HG02870 (cell line): Measurements from ENCODE around the gene TSHZ1.

Experiments used
- ATAC-seq: cut with Tn5 transposase; IDR thresholded peaks from one replicate; pipeline ENCODE4 v1.9.1; 2021; ENCODE audit warnings: mild to moderate bottlenecking, moderate library complexity; ENCODE audit not compliant: unreplicated experiment

The TSHZ1 gene

DNA sequence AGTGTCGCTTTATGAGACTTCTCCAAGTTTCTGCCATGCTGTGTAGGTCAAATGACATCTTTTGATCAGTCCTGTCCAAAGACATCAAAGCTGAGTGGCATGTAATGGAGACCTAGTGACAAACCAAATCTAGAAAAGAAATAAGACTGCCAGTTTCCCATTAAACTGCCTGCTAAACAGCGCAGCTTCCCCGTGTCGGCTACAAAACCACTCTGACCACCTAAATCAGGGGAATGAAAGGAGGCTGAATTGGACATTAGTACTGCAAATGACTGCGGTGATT, 57.7 kb downstream of the TSHZ1 start:
- no peak for ATAC-seq

DNA sequence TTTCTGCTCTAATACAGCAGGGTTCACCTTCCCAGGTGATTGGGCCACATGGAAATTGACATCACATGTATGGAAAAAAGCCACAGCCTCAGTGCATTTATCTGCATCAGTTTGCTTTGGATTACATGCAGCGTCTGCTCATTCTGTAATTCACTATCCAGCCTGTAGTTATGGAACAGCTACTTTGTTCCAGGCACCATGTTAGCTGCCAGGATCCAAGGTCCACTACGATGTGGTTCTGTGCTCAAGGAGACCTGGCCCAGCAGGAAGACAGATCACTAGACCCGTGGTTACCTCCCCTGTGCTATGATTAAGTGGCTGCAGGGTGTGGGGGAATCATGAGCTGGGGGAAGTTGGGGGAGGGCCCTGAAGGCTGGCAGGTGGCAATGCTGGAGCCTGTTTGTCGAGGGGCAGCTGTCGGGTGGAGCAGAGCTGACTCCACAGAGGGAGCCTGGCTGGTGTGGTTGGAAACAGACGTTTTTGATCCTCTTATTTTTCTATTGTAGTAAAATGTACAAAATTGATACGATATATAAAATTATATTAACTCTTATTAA, 58.6 kb downstream of the TSHZ1 start:
- no peak for ATAC-seq

DNA sequence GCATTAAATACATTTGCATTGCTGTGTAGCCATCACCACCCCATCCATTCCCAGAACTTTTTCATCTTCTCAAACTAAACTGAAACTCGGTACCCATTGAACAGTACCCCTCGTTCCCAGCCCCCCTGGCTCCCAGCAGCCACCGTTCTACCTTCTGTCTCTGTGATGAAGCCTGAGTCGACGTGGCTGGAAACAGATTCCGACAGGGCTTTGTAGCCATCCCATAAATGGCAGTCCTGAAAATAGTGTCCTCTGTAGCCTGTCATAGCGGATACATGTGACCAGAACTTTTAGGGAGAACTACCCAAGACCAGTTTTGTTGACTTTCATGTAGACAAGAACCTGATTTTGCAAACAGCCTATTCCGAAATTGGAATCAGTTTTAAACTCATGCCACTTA, 59.1 kb downstream of the TSHZ1 start:
- no peak for ATAC-seq

DNA sequence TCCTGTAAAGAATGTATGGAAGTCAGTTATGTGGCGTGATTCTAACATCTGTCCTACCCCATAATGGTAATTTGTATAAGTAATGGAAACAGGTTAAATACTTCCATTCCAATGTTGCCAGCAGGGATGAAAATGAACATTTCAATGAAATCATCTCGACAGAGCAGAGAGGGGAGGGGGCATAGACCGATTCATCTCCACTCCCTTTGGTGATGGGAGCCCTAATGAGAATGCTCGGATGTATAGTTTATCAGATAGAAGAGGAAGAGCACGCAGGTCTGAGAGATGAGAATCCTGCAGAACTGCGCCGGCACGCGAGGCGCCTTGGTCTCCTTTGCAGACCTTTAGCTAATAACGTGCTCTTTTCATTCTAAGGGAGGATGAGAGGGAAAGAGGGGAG, 61.4 kb downstream of the TSHZ1 start:
- no peak for ATAC-seq

DNA sequence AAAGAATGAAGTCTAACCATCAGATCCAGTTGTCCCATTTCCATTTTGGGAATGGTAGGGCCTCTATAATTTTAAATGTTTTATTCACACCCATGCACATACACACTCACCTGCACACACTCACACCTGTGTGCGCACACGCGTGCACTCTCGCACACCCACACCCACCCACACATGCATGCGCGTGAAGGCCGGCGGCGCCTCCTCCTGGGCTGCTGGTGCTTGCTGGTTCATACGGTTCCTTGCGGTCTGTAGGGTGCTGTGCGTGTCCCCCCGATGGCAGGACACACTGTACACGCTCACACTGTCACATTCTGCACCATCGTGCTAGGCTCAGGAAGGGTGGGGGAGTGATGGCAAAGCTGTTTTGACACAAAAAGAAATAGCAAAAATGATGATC, 63.2 kb downstream of the TSHZ1 start:
- ATAC-seq: no peak

DNA sequence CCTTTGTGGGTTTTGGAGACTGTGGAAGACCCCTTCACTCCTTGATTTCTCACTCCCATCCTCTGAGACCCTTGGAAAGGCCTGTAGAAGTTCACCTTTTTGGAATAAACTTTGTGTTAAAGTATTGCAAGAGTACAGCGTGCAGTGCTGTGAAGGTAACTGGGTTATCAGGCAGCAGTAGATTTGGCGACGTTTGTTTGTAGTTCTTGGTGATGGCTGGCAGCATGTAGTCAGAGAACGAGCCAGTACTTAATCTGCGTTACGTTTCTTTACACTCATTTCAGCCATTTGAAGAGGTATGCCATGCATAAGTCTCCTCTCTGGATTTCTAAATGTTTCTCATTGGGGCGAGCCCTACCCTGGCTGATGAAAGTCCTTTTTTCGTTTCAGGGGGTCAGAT, 64.6 kb downstream of the TSHZ1 start:
- no peak for ATAC-seq

- ATAC-seq: no peak
Measured at GRCh38 chr18:75276818-75277609, 66.4 kb downstream of the TSHZ1 start.

- ATAC-seq: no peak
Measured at GRCh38 chr18:75277610-75277928, 67.0 kb downstream of the TSHZ1 start.

- no peak for ATAC-seq
Measured at GRCh38 chr18:75279381-75279780, 68.8 kb downstream of the TSHZ1 start.

DNA sequence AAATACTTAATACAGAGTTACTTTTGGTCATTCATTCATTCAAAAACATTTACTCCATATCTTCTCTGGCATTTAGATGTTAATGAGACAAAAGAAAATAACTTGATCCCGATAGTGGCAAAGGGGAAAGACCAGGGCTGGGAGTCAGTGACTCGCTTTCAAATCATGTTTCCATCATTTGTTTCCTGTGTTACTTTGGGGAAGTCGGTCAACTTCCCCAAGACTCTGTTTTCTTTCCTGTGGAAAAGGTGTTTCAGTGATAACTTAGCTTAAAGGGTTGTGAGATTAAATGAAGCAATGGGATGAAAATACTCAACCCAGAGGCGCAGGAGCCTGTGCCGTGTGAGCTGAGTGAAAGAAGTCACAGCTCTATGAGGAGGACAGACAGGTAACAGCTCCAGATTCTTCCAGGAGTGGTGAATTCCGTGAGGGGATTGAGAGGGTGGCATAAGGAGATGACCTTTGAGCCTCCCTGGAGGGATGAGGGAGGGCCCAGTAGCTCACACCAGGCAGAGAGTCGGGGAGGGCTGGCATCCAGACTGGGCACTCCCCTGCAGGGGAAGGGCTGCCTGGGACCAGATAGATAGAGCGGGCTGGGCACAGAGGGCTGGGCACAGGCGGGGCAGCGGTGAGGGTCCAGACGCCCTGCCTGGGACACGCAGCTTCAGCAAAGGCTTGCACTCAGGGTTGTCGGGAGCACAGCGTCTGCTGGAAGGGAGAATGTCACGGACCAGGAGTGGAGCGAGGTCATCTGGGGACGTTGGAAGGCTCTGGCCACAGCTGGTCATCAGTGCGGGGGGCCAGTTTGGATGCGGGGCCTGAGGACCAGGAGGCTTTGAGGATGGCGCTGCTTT, 70.1 kb downstream of the TSHZ1 start:
- no peak for ATAC-seq

DNA sequence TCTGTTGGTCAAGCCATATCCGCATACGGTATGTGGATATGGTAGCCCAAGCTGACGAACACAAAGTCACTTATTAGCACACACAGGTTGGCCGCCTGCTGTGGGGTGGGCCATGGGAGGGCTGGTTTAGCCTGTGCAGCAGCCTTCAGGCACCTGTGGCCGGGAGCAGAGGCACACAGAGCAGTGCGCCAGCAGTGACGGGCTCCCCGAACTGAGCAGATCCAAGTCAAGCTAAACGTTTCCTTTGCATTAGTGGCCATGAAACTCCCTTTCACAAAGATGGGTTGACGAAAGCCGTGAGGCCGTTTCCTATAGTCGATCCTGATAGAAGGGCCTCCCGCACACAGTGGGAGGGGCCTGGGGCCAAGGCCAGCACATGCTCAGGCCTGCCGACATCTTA, 72.1 kb downstream of the TSHZ1 start:
- no peak for ATAC-seq

DNA sequence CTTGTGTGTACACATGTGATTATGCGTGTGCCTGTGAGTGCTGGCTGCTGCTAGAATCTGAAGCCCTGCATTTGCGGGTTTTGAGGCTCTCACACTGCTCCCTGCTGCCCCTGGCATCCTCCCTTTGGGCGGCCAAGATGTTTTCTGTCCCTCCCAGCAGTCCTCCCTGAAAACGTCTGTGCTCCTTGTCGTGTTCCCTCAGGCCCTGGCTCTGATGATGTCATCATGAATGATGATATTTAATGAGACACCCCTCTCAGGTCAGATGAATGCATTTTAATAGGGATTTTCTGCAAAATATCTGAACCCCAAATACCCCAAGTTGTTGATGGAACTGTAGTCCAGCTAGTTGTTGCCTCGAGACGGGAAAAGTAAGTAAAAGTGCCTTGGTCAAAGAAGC, 73.1 kb downstream of the TSHZ1 start:
- ATAC-seq: no peak

- ATAC-seq: no peak
Measured at GRCh38 chr18:75284566-75284965, 74.0 kb downstream of the TSHZ1 start.

DNA sequence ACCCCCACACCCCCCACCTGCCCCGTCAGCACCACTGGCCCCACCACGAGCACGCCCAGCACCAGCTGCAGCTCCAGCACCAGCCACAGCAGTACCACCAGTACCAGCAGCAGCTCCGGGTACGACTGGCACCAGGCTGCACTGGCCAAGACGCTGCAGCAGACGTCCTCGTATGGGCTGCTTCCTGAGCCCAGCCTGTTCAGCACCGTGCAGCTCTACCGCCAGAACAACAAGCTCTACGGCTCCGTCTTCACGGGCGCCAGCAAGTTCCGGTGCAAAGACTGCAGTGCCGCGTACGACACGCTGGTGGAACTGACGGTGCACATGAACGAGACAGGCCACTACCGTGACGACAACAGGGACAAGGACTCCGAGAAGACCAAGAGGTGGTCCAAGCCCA, 75.3 kb downstream of the TSHZ1 start:
- no peak for ATAC-seq

DNA sequence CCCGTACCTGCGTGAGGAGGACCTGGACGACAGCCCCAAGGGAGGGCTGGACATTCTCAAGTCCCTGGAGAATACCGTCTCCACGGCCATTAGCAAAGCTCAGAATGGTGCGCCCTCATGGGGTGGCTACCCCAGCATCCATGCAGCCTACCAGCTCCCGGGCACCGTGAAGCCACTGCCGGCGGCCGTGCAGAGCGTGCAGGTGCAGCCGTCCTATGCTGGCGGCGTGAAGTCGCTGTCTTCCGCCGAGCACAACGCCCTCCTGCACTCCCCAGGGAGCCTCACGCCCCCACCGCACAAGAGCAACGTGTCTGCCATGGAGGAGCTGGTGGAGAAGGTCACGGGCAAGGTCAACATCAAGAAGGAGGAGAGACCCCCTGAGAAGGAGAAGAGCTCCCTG, 76.4 kb downstream of the TSHZ1 start:
- ATAC-seq: no peak

GRCh38 chr18:75287700-75288099, 77.1 kb downstream of the TSHZ1 start:
- no peak for ATAC-seq

- ATAC-seq: no peak
Measured at GRCh38 chr18:75289761-75290160, 79.2 kb downstream of the TSHZ1 start.

- ATAC-seq: no peak
Measured at GRCh38 chr18:75290737-75291358, 80.3 kb downstream of the TSHZ1 start.

- no peak for ATAC-seq
Measured at GRCh38 chr18:75291460-75291859, 80.9 kb downstream of the TSHZ1 start.

DNA sequence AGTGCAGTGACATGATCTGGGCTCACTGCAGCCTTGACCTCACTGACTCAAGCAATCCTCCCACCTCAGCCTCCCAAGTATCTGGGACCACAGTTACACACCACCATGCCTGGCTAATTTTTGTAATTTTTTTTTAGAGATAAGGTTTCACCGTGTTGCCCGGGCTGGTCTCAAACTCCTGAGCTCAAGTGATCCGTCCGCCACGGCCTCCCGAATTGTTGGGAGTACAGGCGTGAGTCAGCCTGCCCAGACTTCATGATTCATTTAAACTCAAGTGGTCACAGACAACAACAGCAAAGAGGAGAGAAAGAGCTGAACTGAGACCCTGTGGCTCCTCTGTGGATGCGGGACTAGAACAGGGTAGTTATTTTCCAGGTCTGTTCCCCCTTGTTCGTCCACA, 83.0 kb downstream of the TSHZ1 start:
- ATAC-seq: no peak

GRCh38 chr18:75297731-75298130, 87.1 kb downstream of the TSHZ1 start:
- no peak for ATAC-seq
